Measurements from ENCODE around the gene PAPPA2. TPM values are rescaled to one million over a fixed set of nuclear protein-coding genes. Genes with fewer than 3 reads are reported as not detected.

PAPPA2 gene
- total RNA-seq, 1 experiment from 2014 or later, result 0.81 TPM

GRCh38 chr1:176850871-176851270 lies 387.9 kb downstream of the PAPPA2 start:
- H3K9me3 ChIP-seq (ENCODE audit: control insufficient read depth, low read depth, low read length), result no peaks in the 10 kb centered on the region
- no peak overlapping the region for H3K4me2 ChIP-seq (ENCODE audit: insufficient read depth, insufficient read length, low read length)
- no peak for TF ChIP-seq CTCF (conservative IDR thresholded peaks at IDR 0.05)
- no peak overlapping the region for H2AFZ ChIP-seq (ENCODE audit: low read length)
- H3K36me3 Mint-ChIP-seq (ENCODE audit: insufficient read depth in 1 of 3, low read depth in 3 of 3), result no peaks in the 10 kb centered on the region; a peak in 1 of 7 replicates
- H3K27me3 ChIP-seq (ENCODE audit: insufficient read depth, low read length), result no peaks in the 10 kb centered on the region
- no peak overlapping the region for H3K27ac Mint-ChIP-seq
- H3K79me1 ChIP-seq (ENCODE audit: insufficient read depth, low read depth, low read length, poor library complexity, severe bottlenecking), result no peaks in the 10 kb centered on the region
- H3T11ph ChIP-seq (ENCODE audit: low read length), result no peak overlapping the region
- no peak for DNase-seq
- no peaks in the 10 kb centered on the region for H3K9me3 Mint-ChIP-seq
- H3K23ac ChIP-seq (ENCODE audit: insufficient read length, low read depth, low read length), result no peak overlapping the region
- H2BK12ac ChIP-seq (ENCODE audit: insufficient read length, low read depth, low read length), result no peak overlapping the region
- no peak overlapping the region for H2BK15ac ChIP-seq (ENCODE audit: low read depth, low read length)
- no peak overlapping the region for H3K56ac ChIP-seq (ENCODE audit: insufficient read length, low read depth, low read length)
- no peak overlapping the region for H3K14ac ChIP-seq (ENCODE audit: insufficient read depth, low read length)
- H4K91ac ChIP-seq (ENCODE audit: insufficient read length, low read depth, low read length), result no peak overlapping the region
- H3K4me3 Mint-ChIP-seq, result no peak overlapping the region
- no peak overlapping the region for H2BK20ac ChIP-seq (ENCODE audit: low read depth, low read length, poor library complexity, severe bottlenecking)
- no peak overlapping the region for H4K8ac ChIP-seq (replicated peaks; ENCODE audit: insufficient read length, low read depth, low read length)
- H3K18ac ChIP-seq (ENCODE audit: insufficient read length, low read depth, low read length), result no peak overlapping the region
- H3K23me2 ChIP-seq (ENCODE audit: insufficient read length, low read depth, low read length, poor library complexity, severe bottlenecking), result no peaks in the 10 kb centered on the region
- peaks cover under 1% of the 10 kb centered on the region; the same call in 1 of the 2 replicates for H3K4me1 ChIP-seq (ENCODE audit: insufficient read depth, low read length)
- no peak overlapping the region for H4K5ac ChIP-seq (ENCODE audit: insufficient read length, low read depth, low read length)
- no peak overlapping the region for H2AK5ac ChIP-seq (ENCODE audit: insufficient read length, low read length)
- no peak overlapping the region for H2BK120ac ChIP-seq (ENCODE audit: low read depth, low read length, poor library complexity, severe bottlenecking)
- H2BK5ac ChIP-seq (ENCODE audit: insufficient read length, low read length), result no peak overlapping the region
- no peak overlapping the region for H3K27ac ChIP-seq (ENCODE audit: insufficient read length, low read depth, low read length)
- H3K27me3 Mint-ChIP-seq (ENCODE audit: low read depth), result no peaks in the 10 kb centered on the region; the same call in 1 of the 2 replicates
- no peaks in the 10 kb centered on the region; a peak in 1 of 4 replicates for H3K4me1 Mint-ChIP-seq
- no peaks in the 10 kb centered on the region for H4K20me1 ChIP-seq (ENCODE audit: control insufficient read depth, insufficient read depth, insufficient read length)
- H3K79me2 ChIP-seq (ENCODE audit: insufficient read depth, low read length), result no peaks in the 10 kb centered on the region
- no peak overlapping the region for H3K9ac ChIP-seq (ENCODE audit: extremely low read depth, insufficient read length, low read length)
- H3K4ac ChIP-seq (ENCODE audit: low read depth, low read length), result no peak overlapping the region
- no CpG with 5 or more reads among the region's 4 CpGs for WGBS (ENCODE audit: extremely low coverage, insufficient read length, low lambda C conversion rate)
